ENCODE measurements around the gene SPOCD1. TPM values are rescaled to one million over a fixed set of nuclear protein-coding genes. Genes with fewer than 3 reads are reported as not detected.

The SPOCD1 gene
- total and polyA plus RNA-seq, 2 experiments from 2014 or later, result 0.73 to 1.3 TPM

DNA sequence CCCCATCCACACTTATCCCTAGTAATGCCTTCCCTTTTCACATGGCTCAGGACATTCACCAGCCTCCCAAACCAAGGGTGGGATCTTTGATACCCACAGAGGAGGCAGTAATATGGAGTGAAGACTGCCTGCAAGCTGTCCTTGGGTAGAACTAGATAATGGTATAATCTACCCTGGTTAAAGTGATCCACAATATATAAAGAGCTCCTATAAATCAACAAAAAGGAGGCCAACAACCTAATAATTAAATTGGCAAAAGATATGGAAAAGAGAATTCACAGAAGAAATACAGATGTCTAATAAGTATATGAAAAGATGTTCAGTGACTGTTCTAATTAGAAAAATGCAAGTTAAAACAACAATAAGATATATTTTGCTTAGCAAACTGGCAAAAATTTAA, 30.7 kb upstream of the SPOCD1 start (continued):
- TF ChIP-seq, protein P1, sequence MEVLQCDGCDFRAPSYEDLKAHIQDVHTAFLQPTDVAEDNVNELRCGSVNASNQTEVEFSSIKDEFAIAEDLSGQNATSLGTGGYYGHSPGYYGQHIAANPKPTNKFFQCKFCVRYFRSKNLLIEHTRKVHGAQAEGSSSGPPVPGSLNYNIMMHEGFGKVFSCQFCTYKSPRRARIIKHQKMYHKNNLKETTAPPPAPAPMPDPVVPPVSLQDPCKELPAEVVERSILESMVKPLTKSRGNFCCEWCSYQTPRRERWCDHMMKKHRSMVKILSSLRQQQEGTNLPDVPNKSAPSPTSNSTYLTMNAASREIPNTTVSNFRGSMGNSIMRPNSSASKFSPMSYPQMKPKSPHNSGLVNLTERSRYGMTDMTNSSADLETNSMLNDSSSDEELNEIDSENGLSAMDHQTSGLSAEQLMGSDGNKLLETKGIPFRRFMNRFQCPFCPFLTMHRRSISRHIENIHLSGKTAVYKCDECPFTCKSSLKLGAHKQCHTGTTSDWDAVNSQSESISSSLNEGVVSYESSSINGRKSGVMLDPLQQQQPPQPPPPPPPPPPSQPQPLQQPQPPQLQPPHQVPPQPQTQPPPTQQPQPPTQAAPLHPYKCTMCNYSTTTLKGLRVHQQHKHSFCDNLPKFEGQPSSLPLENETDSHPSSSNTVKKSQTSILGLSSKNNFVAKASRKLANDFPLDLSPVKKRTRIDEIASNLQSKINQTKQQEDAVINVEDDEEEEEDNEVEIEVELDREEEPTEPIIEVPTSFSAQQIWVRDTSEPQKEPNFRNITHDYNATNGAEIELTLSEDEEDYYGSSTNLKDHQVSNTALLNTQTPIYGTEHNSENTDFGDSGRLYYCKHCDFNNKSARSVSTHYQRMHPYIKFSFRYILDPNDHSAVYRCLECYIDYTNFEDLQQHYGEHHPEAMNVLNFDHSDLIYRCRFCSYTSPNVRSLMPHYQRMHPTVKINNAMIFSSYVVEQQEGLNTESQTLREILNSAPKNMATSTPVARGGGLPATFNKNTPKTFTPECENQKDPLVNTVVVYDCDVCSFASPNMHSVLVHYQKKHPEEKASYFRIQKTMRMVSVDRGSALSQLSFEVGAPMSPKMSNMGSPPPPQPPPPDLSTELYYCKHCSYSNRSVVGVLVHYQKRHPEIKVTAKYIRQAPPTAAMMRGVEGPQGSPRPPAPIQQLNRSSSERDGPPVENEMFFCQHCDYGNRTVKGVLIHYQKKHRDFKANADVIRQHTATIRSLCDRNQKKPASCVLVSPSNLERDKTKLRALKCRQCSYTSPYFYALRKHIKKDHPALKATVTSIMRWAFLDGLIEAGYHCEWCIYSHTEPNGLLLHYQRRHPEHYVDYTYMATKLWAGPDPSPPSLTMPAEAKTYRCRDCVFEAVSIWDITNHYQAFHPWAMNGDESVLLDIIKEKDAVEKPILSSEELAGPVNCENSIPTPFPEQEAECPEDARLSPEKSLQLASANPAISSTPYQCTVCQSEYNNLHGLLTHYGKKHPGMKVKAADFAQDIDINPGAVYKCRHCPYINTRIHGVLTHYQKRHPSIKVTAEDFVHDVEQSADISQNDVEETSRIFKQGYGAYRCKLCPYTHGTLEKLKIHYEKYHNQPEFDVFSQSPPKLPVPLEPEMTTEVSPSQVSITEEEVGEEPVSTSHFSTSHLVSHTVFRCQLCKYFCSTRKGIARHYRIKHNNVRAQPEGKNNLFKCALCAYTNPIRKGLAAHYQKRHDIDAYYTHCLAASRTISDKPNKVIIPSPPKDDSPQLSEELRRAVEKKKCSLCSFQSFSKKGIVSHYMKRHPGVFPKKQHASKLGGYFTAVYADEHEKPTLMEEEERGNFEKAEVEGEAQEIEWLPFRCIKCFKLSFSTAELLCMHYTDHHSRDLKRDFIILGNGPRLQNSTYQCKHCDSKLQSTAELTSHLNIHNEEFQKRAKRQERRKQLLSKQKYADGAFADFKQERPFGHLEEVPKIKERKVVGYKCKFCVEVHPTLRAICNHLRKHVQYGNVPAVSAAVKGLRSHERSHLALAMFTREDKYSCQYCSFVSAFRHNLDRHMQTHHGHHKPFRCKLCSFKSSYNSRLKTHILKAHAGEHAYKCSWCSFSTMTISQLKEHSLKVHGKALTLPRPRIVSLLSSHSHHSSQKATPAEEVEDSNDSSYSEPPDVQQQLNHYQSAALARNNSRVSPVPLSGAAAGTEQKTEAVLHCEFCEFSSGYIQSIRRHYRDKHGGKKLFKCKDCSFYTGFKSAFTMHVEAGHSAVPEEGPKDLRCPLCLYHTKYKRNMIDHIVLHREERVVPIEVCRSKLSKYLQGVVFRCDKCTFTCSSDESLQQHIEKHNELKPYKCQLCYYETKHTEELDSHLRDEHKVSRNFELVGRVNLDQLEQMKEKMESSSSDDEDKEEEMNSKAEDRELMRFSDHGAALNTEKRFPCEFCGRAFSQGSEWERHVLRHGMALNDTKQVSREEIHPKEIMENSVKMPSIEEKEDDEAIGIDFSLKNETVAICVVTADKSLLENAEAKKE (CRISPR knock-in tag; IDR thresholded peaks at IDR 0.05), result no peak
- TF ChIP-seq, protein P2, sequence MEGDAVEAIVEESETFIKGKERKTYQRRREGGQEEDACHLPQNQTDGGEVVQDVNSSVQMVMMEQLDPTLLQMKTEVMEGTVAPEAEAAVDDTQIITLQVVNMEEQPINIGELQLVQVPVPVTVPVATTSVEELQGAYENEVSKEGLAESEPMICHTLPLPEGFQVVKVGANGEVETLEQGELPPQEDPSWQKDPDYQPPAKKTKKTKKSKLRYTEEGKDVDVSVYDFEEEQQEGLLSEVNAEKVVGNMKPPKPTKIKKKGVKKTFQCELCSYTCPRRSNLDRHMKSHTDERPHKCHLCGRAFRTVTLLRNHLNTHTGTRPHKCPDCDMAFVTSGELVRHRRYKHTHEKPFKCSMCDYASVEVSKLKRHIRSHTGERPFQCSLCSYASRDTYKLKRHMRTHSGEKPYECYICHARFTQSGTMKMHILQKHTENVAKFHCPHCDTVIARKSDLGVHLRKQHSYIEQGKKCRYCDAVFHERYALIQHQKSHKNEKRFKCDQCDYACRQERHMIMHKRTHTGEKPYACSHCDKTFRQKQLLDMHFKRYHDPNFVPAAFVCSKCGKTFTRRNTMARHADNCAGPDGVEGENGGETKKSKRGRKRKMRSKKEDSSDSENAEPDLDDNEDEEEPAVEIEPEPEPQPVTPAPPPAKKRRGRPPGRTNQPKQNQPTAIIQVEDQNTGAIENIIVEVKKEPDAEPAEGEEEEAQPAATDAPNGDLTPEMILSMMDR (conservative IDR thresholded peaks at IDR 0.05; ENCODE audit: low read depth in 2 of 2), result no peak
- TF ChIP-seq ZNF114 (CRISPR knock-in tag; IDR thresholded peaks at IDR 0.05) (no peak), REST (IDR thresholded peaks at IDR 0.05; ENCODE audit: unreplicated experiment) (no peak), CREB1 (CRISPR knock-in tag; IDR thresholded peaks at IDR 0.05; ENCODE audit: low read depth) (no peak), ZNF331 (CRISPR knock-in tag; IDR thresholded peaks at IDR 0.05; ENCODE audit: low read depth) (no peak)

Data from GM23338 (cell line).